Esophagus squamous epithelium (tissue), 4 donors: ENCODE results near the gene BAD.

Experiments used
- CTCF ChIP-seq, 6 experiments: fragments of 450-650 bp in 4 of 6; fragments of 200-600 bp in 2 of 6; sonication (generic) in 2 of 6; IDR thresholded peaks; one replicate each; pipeline ENCODE4 v1.5.1; 2016 to 2019; ENCODE audit warnings: antibody characterized with exemption in 6 of 6, mild to moderate bottlenecking in 4 of 6, moderate library complexity in 4 of 6
- POLR2A ChIP-seq, 4 donors: fragments of 450-650 bp; IDR thresholded peaks; one replicate each; pipeline ENCODE4 v1.6.1; 2017; ENCODE audit warnings: antibody characterized with exemption in 4 of 4, mild to moderate bottlenecking in 4 of 4, moderate library complexity in 3 of 4

GRCh38 chr11:64230985-64231365, 53.5 kb downstream of the BAD start:
- TF ChIP-seq CTCF (IDR thresholded peaks at IDR 0.05) (no peak), POLR2A (IDR thresholded peaks at IDR 0.05) (no peak)
